GM10266 (cell line): Measurements from ENCODE around the gene HOXC11.

Source experiments
- DNase-seq: peaks from one replicate; pipeline ENCODE4 v3.0.0; 2012; ENCODE audit errors: extremely low spot score
- CTCF ChIP-seq: IDR thresholded peaks from 2 replicates; pipeline ENCODE4 v1.5.1; 2012; ENCODE audit warnings: mild to moderate bottlenecking, low read depth; ENCODE audit not compliant: control insufficient read depth, insufficient read depth; ENCODE audit errors: missing control alignments

The HOXC11 gene

GRCh38 chr12:54016051-54016450 is 43.1 kb downstream of the HOXC11 start:
- no peak for TF ChIP-seq CTCF
- DNase-seq: no peak

- DNase-seq: no peak
- no peak for TF ChIP-seq CTCF
Measured at GRCh38 chr12:54016478-54016964, 43.6 kb downstream of the HOXC11 start.

GRCh38 chr12:54017027-54017788 is 44.3 kb downstream of the HOXC11 start:
- no peak for TF ChIP-seq CTCF
- peak; percentile 64 for DNase-seq

GRCh38 chr12:54017878-54018467 is 45.0 kb downstream of the HOXC11 start:
- no peak for TF ChIP-seq CTCF
- peak; percentile 94 for DNase-seq

- no peak for DNase-seq
- no peak for TF ChIP-seq CTCF
Measured at GRCh38 chr12:54018468-54018984, 45.6 kb downstream of the HOXC11 start.

- no peak for DNase-seq
- TF ChIP-seq CTCF: no peak
Measured at GRCh38 chr12:54019091-54019811, 46.3 kb downstream of the HOXC11 start.
